Panc1 (cell line): Measurements from ENCODE around the gene PRPF40A. TPM values are rescaled to one million over a fixed set of nuclear protein-coding genes. Genes with fewer than 3 reads are reported as not detected.

Experiments used
- ATAC-seq: fragments of 200-7000 bp; cut with Tn5 transposase; 2 replicates; pipeline ENCODE4 v1.9.1; 2020; ENCODE audit warnings: mild to moderate bottlenecking, moderate library complexity
- BruUV-seq: library from RNA; stranded (reverse); fragments of 400-500 nt; replicated peaks from 2 replicates; lab custom pipeline; 2021; lab: Mats Ljungman, UMichigan
- CTCF ChIA-PET: fragments of 300-600 bp; sonication (Branson Sonifier 250); formaldehyde crosslinking; loops from one replicate; lab custom pipeline; 2022; ENCODE audit warnings: antibody characterized with exemption; lab: Charles Lee
- POLR2A ChIA-PET: fragments of 300-600 bp; sonication (Branson Sonifier 250); formaldehyde crosslinking; loops from one replicate; lab custom pipeline; 2022; ENCODE audit warnings: antibody characterized with exemption; lab: Charles Lee
- DNase-seq: peaks from one replicate; pipeline ENCODE4 v3.0.0-alpha.2; 2010; ENCODE audit warnings: low read depth, low spot score
- H3K27ac ChIP-seq: 2 replicates; pipeline ENCODE4 v1.5.1; 2011; ENCODE audit warnings: mild to moderate bottlenecking, low read length, inconsistent platforms
- H3K27me3 ChIP-seq: fragments of 200-500 bp; sonication (Bioruptor generic); 2 replicates; pipeline ENCODE4 v1.6.0; 2014; ENCODE audit warnings: low read length, inconsistent platforms; ENCODE audit not compliant: control insufficient read depth, insufficient read depth
- H3K36me3 ChIP-seq: fragments of 200-500 bp; sonication (Bioruptor generic); 2 replicates; pipeline ENCODE4 v1.5.1; 2014; ENCODE audit warnings: inconsistent platforms, mild to moderate bottlenecking, low read length, moderate library complexity; ENCODE audit not compliant: control insufficient read depth, insufficient read depth
- H3K4me1 ChIP-seq: 2 replicates; pipeline ENCODE4 v1.5.1; 2011; ENCODE audit warnings: inconsistent platforms, mild to moderate bottlenecking, low read length, moderate library complexity; ENCODE audit not compliant: control insufficient read depth, insufficient read depth
- H3K4me3 ChIP-seq, 2 experiments: 2 replicates each; pipeline ENCODE4 v1.5.1; 2011 to 2012; ENCODE audit warnings: low read depth in 2 of 2, low read length in 2 of 2, mild to moderate bottlenecking in 2 of 2, inconsistent platforms in 1 of 2, moderate library complexity in 1 of 2
- H3K9me3 ChIP-seq: fragments of 200-500 bp; sonication (Bioruptor generic); 2 replicates; pipeline ENCODE4 v1.5.1; 2014; ENCODE audit warnings: low read depth, mild to moderate bottlenecking, inconsistent platforms, low read length, moderate library complexity; ENCODE audit not compliant: control insufficient read depth, insufficient read depth
- CTCF ChIP-seq: fragments of 450-650 bp; IDR thresholded peaks from 2 replicates; pipeline ENCODE4 v1.5.1; 2017; ENCODE audit warnings: mild to moderate bottlenecking
- POLR2AphosphoS5 ChIP-seq: IDR thresholded peaks from 2 replicates; pipeline ENCODE4 v1.6.1; 2012; ENCODE audit warnings: mild to moderate bottlenecking, low read depth, low read length, moderate library complexity
- REST ChIP-seq, 2 experiments: IDR thresholded peaks; 2 replicates each; pipeline ENCODE4 v1.6.1; 2011 to 2012; ENCODE audit warnings: low read depth in 2 of 2, control low read depth in 1 of 2, low read length in 1 of 2, mild to moderate bottlenecking in 1 of 2, moderate library complexity in 1 of 2; ENCODE audit not compliant: insufficient read depth in 1 of 2
- SIN3A ChIP-seq: IDR thresholded peaks from 2 replicates; pipeline ENCODE4 v1.6.1; 2012; ENCODE audit warnings: low read depth, mild to moderate bottlenecking, low read length, moderate library complexity, borderline replicate concordance; ENCODE audit not compliant: insufficient read depth
- TCF7L2 ChIP-seq: IDR thresholded peaks from 2 replicates; pipeline ENCODE4 v1.6.1; 2011; ENCODE audit warnings: mild to moderate bottlenecking, low read depth, low read length, inconsistent platforms
- in situ Hi-C: cut with HindIII; loops from 2 replicates; pipeline ENCODE4 v1.10.0; 2016; ENCODE audit warnings: low sequenced_read_pairs, low pct_unique_long_range_greater_than_20kb
- intact Hi-C: fragments of 100-400 bp; cut with micrococcal nuclease; formaldehyde crosslinking; loops from one replicate; pipeline ENCODE4 v1.10.0; 2022; ENCODE audit not compliant: unreplicated experiment
- total RNA-seq: library from RNA; stranded (reverse); gene quantifications from one replicate; pipeline ENCODE4 v1.2.1, GENCODE V29; 2021; ENCODE audit not compliant: unreplicated experiment

The PRPF40A gene
- total RNA-seq, 1 experiment from 2014 or later = 142 TPM

GRCh38 chr2:152647552-152647951, 69.7 kb downstream of the PRPF40A start:
- no peak overlapping the region for H3K4me3 ChIP-seq
- POLR2A ChIA-PET = no interaction called here
- DNase-seq (no peak), ATAC-seq (0 out of 2 replicates have a peak, but pooled peaks have one; percentile 19)
- H3K36me3 ChIP-seq = peaks cover 10% of the 10 kb centered on the region
- intact Hi-C loops (no loop called here), in situ Hi-C loops (no loop called here)
- no peak overlapping the region for H3K27ac ChIP-seq
- CTCF ChIA-PET = interaction anchor here (1.7 kb wide), 1 partner anchor 471 kb away, joined by 3 read pairs; the partner anchor contains the start of gene STAM2
- no peaks in the 10 kb centered on the region for H3K27me3 ChIP-seq
- H3K9me3 ChIP-seq = no peaks in the 10 kb centered on the region
- no TSS peak for BruUV-seq
- H3K4me1 ChIP-seq = peaks cover 20% of the 10 kb centered on the region
- TF ChIP-seq SIN3A = no peak
- TF ChIP-seq POLR2AphosphoS5 = no peak
- no peak for TF ChIP-seq TCF7L2
- no peak for TF ChIP-seq CTCF
- TF ChIP-seq REST (IDR thresholded peaks at IDR 0.05; ENCODE audit: insufficient read depth in 1 of 2, low read depth in 2 of 2, low read length in 1 of 2) = no peak

- no TSS peak for BruUV-seq
- no peaks in the 10 kb centered on the region for H3K27me3 ChIP-seq
- H3K27ac ChIP-seq = no peak overlapping the region
- H3K4me3 ChIP-seq = no peak overlapping the region
- peaks cover 4% of the 10 kb centered on the region; the same call in 1 of the 2 replicates for H3K36me3 ChIP-seq
- DNase-seq (peak; percentile 52), ATAC-seq (peak; percentile 77)
- H3K4me1 ChIP-seq = peaks cover 20% of the 10 kb centered on the region
- no peak for TF ChIP-seq SIN3A
- no peak for TF ChIP-seq CTCF
- no peak; the same call in 1 of the 2 replicates for TF ChIP-seq POLR2AphosphoS5
- TF ChIP-seq REST (IDR thresholded peaks at IDR 0.05; ENCODE audit: insufficient read depth in 1 of 2, low read depth in 2 of 2, low read length in 1 of 2) = no peak
- TF ChIP-seq TCF7L2 = no peak
- in situ Hi-C loops (no loop called here), intact Hi-C loops (no loop called here)
- no peaks in the 10 kb centered on the region for H3K9me3 ChIP-seq
- CTCF ChIA-PET = interaction anchor here (0.7 to 1.7 kb wide), 2 partner anchors 21 to 471 kb away, joined by 3 read pairs; partner anchors contain the start of gene STAM2
- POLR2A ChIA-PET = no interaction called here
Measured at GRCh38 chr2:152646775-152647174, 70.5 kb downstream of the PRPF40A start.
